GM20431 (cell line): ENCODE results near the gene MAPKAP1.

Source experiments
- in situ Hi-C: fragments of 300-500 bp; cut with MseI, MboI; formaldehyde crosslinking; loops from one replicate; pipeline ENCODE4 v1.15.0; 2020; ENCODE audit warnings: low sequenced_read_pairs; ENCODE audit not compliant: unreplicated experiment

MAPKAP1 gene

GRCh38 chr9:125443367-125443766 lies 263.6 kb downstream of the MAPKAP1 start:
- in situ Hi-C loops, result no loop called here

DNA sequence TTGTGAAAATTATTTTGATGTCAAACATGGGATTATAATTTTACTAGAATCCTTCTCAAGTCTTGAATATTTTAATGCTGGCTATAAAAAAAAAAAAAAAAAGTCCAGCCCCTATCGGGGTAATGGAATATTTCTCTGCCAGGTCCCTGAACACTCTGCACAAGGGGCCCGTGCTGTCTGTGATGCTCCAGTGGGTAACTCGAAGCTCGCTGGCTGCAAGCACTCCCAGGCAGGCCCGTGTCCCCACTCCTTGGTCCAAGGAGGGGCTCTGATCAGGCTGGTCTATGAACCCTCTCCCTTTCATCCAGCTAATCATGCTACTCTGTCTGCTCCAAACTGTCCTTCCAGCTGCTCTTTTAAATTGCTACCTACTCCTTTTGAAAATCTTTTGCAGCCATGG lies 264.6 kb downstream of the MAPKAP1 start:
- in situ Hi-C loops, result no loop called here

- in situ Hi-C loops, result no loop called here
Measured at GRCh38 chr9:125440411-125440810, 266.6 kb downstream of the MAPKAP1 start.

GRCh38 chr9:125439434-125440272 lies 267.4 kb downstream of the MAPKAP1 start:
- in situ Hi-C loops, result no loop called here

- in situ Hi-C loops, result no loop called here
Measured at GRCh38 chr9:125438506-125439433, 268.2 kb downstream of the MAPKAP1 start.

GRCh38 chr9:125437771-125438221 lies 269.2 kb downstream of the MAPKAP1 start:
- in situ Hi-C loops, result no loop called here

GRCh38 chr9:125436613-125437443 lies 270.2 kb downstream of the MAPKAP1 start:
- in situ Hi-C loops, result no loop called here

GRCh38 chr9:125435776-125436612 lies 271.0 kb downstream of the MAPKAP1 start:
- in situ Hi-C loops, result no loop called here

- in situ Hi-C loops, result no loop called here
Measured at GRCh38 chr9:125434986-125435775, 271.8 kb downstream of the MAPKAP1 start.

DNA sequence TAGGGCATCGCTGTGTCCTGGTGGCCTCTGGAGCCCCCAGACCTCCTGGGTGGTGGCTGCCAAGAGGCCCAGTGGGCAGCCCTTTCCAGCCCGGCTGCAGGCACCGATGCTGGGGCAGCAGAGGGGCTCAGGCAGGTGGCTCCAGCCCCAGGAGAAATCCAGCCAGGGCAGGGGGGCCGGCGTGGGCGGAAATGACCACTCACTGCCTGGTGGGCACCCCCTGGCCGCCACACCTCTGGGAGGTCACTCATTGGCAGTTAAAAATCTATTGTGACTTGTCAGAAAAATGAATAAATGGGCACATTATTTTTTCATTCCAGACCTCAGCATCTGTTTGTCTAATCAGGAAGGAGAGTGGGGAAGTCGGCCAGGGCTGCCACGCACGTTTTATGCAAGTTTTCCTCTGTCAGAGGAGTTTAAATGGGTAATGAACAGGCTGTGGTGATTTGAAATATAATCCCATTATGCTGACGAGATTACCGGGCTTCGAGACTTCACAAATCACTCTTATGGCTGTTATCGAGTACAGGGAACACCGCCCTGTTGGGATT lies 273.5 kb downstream of the MAPKAP1 start:
- in situ Hi-C loops, result no loop called here

DNA sequence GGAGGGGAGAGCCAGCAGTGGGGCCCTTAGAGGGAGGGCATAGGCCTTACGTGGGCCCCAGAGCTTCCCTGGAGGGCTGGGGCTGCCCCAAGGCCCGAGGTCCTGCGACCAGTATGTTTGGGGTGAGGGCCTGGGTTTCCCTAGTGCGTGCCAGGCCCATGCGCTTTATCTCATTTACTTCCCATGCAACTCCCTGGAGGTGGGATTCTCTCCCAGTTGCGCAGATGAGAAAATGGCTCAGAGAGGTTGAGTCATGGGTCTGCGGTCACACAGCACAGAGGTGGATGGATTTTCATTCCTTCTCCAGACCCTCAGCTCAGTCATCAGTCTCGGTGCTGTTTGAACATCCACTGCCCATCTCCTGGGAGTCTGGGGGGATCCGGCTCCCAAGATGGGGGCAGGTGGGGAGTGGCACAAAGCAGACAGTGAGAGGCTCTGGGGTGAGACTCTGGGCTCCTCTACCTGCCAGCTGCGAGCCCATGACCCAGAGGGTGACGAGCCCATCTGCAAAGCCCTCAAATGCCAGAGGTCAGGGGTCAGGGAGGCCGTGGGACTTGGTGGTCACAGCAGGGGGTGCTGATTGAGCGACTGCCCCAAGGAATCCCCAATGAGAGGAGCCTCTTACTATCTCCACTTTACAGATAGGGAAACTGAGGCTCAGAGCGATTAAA lies 274.2 kb downstream of the MAPKAP1 start:
- in situ Hi-C loops, result no loop called here

GRCh38 chr9:125431741-125432271 lies 275.2 kb downstream of the MAPKAP1 start:
- in situ Hi-C loops, result no loop called here

- in situ Hi-C loops, result no loop called here
Measured at GRCh38 chr9:125431012-125431305, 276.0 kb downstream of the MAPKAP1 start.

- in situ Hi-C loops, result no loop called here
Measured at GRCh38 chr9:125430161-125431011, 276.6 kb downstream of the MAPKAP1 start.

- in situ Hi-C loops, result no loop called here
Measured at GRCh38 chr9:125429476-125430160, 277.4 kb downstream of the MAPKAP1 start.

GRCh38 chr9:125428902-125429467 lies 278.0 kb downstream of the MAPKAP1 start:
- in situ Hi-C loops, result no loop called here
